Keratinocyte (primary cell): ENCODE results near the gene PRR16.

Experiments used
- EZH2 ChIP-seq: IDR thresholded peaks from one replicate; pipeline ENCODE4 v1.6.1; 2012; ENCODE audit warnings: inconsistent platforms, mild to moderate bottlenecking, low read length, moderate library complexity
- TF ChIP-seq, protein P1 (sequence below), 3 experiments: IDR thresholded peaks in 1 of 3; conservative IDR thresholded peaks in 1 of 3; optimal IDR thresholded peaks in 1 of 3; 2 replicates in 2 of 3; 3 replicates in 1 of 3; pipeline versions ENCODE3 to v1.5.1; 2011; ENCODE audit warnings: low read length in 3 of 3, mild to moderate bottlenecking in 3 of 3, moderate library complexity in 2 of 3, control low read depth in 1 of 3, inconsistent platforms in 1 of 3; ENCODE audit not compliant: insufficient read depth in 2 of 3; ENCODE audit errors: extremely low read depth in 1 of 3

DNA sequence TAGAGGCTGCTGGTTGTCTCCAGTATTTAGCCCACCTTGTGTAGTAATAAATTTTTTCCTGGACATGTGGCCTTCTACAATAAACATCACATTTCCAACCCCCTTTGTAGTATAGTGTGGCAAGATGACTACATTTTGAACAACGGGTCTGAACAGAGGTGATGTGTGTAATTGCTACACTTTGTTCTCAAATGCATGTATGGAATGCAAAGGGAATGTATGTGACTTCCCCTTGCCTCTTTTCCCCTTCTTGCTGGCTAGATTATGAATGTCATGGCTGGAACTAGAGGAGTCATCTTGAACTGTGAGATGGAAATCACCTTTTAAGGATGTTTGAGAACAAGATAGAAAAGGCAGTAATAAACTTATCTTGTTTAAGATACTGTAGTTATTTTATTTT, 54.5 kb downstream of the PRR16 start:
- TF ChIP-seq, protein P1, sequence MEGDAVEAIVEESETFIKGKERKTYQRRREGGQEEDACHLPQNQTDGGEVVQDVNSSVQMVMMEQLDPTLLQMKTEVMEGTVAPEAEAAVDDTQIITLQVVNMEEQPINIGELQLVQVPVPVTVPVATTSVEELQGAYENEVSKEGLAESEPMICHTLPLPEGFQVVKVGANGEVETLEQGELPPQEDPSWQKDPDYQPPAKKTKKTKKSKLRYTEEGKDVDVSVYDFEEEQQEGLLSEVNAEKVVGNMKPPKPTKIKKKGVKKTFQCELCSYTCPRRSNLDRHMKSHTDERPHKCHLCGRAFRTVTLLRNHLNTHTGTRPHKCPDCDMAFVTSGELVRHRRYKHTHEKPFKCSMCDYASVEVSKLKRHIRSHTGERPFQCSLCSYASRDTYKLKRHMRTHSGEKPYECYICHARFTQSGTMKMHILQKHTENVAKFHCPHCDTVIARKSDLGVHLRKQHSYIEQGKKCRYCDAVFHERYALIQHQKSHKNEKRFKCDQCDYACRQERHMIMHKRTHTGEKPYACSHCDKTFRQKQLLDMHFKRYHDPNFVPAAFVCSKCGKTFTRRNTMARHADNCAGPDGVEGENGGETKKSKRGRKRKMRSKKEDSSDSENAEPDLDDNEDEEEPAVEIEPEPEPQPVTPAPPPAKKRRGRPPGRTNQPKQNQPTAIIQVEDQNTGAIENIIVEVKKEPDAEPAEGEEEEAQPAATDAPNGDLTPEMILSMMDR (optimal IDR thresholded peaks at IDR 0.05 in 1 of 3, IDR thresholded peaks at IDR 0.05 in 1 of 3, conservative IDR thresholded peaks at IDR 0.05 in 1 of 3; ENCODE audit: extremely low read depth in 1 of 3, insufficient read depth in 2 of 3, low read length in 3 of 3) = no peak
- no peak for TF ChIP-seq EZH2
